CD4-positive, alpha-beta T cell treated with Interferon alpha-2 for 1 hour (primary cell): ENCODE measurements around the gene TNS4.

Experiments used
- DNase-seq, 2 donors: peaks; one replicate each; pipeline ENCODE4 v3.0.0-alpha.2; 2020 to 2022

The TNS4 gene

GRCh38 chr17:40432864-40433528 lies 68.4 kb downstream of the TNS4 start:
- DNase-seq, result no peak

GRCh38 chr17:40431231-40431602 lies 70.2 kb downstream of the TNS4 start:
- no peak for DNase-seq

- no peak for DNase-seq
Measured at GRCh38 chr17:40430272-40431230, 70.9 kb downstream of the TNS4 start.

- peak in 1 of 2 donors; percentile 28 for DNase-seq
Measured at GRCh38 chr17:40427002-40427491, 74.4 kb downstream of the TNS4 start.
